Measurements from ENCODE around the gene RAB24.

RAB24 gene

GRCh38 chr5:177304392-177305119, 1.0 kb upstream of the RAB24 start:
- TF ChIP-seq, protein P1, sequence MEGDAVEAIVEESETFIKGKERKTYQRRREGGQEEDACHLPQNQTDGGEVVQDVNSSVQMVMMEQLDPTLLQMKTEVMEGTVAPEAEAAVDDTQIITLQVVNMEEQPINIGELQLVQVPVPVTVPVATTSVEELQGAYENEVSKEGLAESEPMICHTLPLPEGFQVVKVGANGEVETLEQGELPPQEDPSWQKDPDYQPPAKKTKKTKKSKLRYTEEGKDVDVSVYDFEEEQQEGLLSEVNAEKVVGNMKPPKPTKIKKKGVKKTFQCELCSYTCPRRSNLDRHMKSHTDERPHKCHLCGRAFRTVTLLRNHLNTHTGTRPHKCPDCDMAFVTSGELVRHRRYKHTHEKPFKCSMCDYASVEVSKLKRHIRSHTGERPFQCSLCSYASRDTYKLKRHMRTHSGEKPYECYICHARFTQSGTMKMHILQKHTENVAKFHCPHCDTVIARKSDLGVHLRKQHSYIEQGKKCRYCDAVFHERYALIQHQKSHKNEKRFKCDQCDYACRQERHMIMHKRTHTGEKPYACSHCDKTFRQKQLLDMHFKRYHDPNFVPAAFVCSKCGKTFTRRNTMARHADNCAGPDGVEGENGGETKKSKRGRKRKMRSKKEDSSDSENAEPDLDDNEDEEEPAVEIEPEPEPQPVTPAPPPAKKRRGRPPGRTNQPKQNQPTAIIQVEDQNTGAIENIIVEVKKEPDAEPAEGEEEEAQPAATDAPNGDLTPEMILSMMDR (IDR thresholded peaks at IDR 0.05): no peak
- Histone ChIP-seq H3K4me3 (peak overlapping the region; percentile 95), H3K27ac (peak overlapping the region in 1 of 2 donors; percentile 91)
- no peak for DNase-seq (ENCODE audit: low spot score)

DNA sequence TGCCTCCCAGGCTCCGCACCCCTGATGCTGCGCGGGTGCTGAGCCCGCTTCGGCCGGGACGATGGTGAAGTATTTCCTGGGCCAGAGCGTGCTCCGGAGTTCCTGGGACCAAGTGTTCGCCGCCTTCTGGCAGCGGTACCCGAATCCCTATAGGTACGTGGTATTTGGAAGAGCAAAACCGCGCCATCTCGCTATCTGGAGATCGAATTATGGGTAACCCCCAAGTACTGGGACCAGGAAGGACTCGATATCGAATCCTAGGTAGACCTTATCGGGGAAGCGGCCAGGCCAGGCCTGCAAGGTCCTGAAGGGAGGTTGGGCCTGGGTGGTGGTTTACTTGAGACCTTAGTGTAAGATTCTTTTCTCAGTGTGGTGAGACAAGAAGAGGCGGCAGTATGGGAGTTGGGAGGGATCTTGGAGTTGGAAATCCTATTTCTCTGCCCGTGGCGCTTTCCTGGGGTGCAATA, 439 bp upstream of the RAB24 start:
- TF ChIP-seq, protein P1 (IDR thresholded peaks at IDR 0.05): no peak
- Histone ChIP-seq H3K4me3 (peak overlapping the region; percentile 95), H3K27ac (peak overlapping the region; percentile 29 to 91)
- DNase-seq (ENCODE audit: low spot score): peak; percentile 74

GRCh38 chr5:177302354-177303110, 987 bp downstream of the RAB24 start:
- TF ChIP-seq, protein P1 (IDR thresholded peaks at IDR 0.05): no peak
- H3K27ac ChIP-seq: peak overlapping the region in 1 of 2 donors; percentile 91
- peak; percentile 70 for DNase-seq (ENCODE audit: low spot score)
- H3K4me3 ChIP-seq: peak overlapping the region; percentile 95

- no peak for DNase-seq (ENCODE audit: low spot score)
- TF ChIP-seq, protein P1 (IDR thresholded peaks at IDR 0.05): no peak
- Histone ChIP-seq H3K27ac (peak overlapping the region in 1 of 2 donors; percentile 44), H3K4me3 (peak overlapping the region; percentile 16)
Observed at GRCh38 chr5:177301503-177302165, 1.9 kb downstream of the RAB24 start.

DNA sequence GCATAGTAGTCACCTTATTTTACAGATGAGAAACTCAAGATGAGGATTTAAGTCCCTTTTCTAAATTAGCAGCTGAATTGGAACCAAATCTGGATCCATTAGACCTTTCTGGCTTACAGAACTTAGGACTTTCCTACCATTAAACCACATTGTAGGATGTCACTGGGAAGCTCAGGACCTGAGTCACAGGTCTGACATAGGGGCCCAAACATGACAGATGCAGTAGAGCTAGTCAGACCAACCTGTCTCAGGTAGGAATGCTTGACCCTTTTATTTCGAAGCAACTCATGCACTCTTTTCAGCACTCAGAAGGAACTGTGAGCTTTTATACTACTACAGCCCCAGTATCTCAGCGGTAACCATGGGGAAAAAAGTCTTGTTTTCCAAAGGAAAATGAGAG, 2.6 kb downstream of the RAB24 start:
- DNase-seq (ENCODE audit: low spot score): no peak
- TF ChIP-seq, protein P1 (IDR thresholded peaks at IDR 0.05): no peak
- H3K27ac ChIP-seq: peak overlapping the region in 1 of 2 donors; percentile 63
- H3K4me3 ChIP-seq: no peak overlapping the region

DNA sequence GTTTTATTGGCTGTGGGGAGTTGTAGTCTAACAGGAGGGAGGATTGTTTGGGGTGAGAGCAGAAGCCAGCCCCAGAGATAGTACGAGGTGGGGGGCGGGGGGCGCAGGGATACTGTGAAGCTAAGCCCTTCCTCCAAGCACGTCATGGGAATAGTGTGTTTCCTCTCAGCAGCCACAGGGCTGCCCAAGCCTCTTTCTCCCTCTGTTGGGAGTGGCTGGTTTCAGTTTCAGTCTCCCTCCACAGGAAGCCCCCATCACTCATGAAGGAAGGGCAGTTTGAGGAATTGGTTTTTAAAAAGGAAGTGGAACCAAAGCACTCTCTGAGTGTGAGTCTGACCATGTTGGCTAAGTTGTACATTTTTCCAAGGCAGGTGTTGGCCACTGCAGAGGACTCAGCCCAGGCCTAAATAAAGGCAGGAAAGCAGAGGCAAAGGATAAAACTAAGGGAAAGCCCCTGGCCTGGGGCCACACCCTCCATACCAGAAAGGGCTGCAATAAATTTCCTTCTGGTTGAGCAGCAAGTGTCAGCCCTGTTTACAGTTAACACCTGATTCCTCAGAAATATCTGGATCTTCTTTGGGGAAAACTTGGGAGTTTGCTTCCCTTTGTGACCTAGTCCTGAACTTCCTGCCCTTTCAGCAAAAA, 3.2 kb downstream of the RAB24 start:
- TF ChIP-seq, protein P1 (IDR thresholded peaks at IDR 0.05): no peak
- Histone ChIP-seq H3K4me3 (no peak overlapping the region), H3K27ac (peak overlapping the region in 1 of 2 donors; percentile 63)
- peak; percentile 72 for DNase-seq (ENCODE audit: low spot score)

Data from coronary artery (tissue), 2 donors.